CD14-positive monocyte (primary cell): ENCODE results near the gene NPPB. TPM values are rescaled to one million over a fixed set of nuclear protein-coding genes. Genes with fewer than 3 reads are reported as not detected.

ENCODE experiments used
- DNase-seq, 3 donors: peaks; one replicate each; pipeline ENCODE4 v3.0.0-alpha.2; 2011 to 2022
- H2AFZ ChIP-seq: 2 replicates; pipeline ENCODE4 v1.6.0; 2012; ENCODE audit warnings: mild to moderate bottlenecking, low read depth, low read length, inconsistent platforms; ENCODE audit not compliant: insufficient read depth, poor library complexity, severe bottlenecking
- H3K27ac ChIP-seq, 2 donors: 1 replicate in 1 of 2; 2 replicates in 1 of 2; pipeline ENCODE4 v1.5.1; 2012 to 2013; ENCODE audit warnings: low read length in 2 of 2, control low read depth in 1 of 2, inconsistent platforms in 1 of 2, low read depth in 1 of 2, mild to moderate bottlenecking in 1 of 2
- H3K27me3 ChIP-seq, 2 donors: one replicate each; pipeline versions ENCODE4 v1.6.0 to v1.6.1; 2011 to 2013; ENCODE audit warnings: low read length in 2 of 2; ENCODE audit not compliant: control insufficient read depth in 2 of 2, insufficient read depth in 2 of 2
- H3K36me3 ChIP-seq, 2 donors: replicated peaks in 1 of 2; 1 replicate in 1 of 2; 2 replicates in 1 of 2; pipeline versions ENCODE4 v1.5.1 to v1.6.1; 2012 to 2013; ENCODE audit warnings: low read length in 2 of 2, control low read depth in 1 of 2, inconsistent platforms in 1 of 2, mild to moderate bottlenecking in 1 of 2; ENCODE audit not compliant: insufficient read depth in 2 of 2, control insufficient read depth in 1 of 2
- H3K4me1 ChIP-seq, 2 donors: 1 replicate in 1 of 2; 2 replicates in 1 of 2; pipeline versions ENCODE4 v1.5.1 to v1.6.1; 2012 to 2013; ENCODE audit warnings: low read length in 2 of 2, control low read depth in 1 of 2, inconsistent platforms in 1 of 2, mild to moderate bottlenecking in 1 of 2, moderate library complexity in 1 of 2; ENCODE audit not compliant: insufficient read depth in 2 of 2, control insufficient read depth in 1 of 2
- H3K4me2 ChIP-seq: replicated peaks from 2 replicates; pipeline ENCODE3; 2012; ENCODE audit warnings: low read length, moderate library complexity, mild to moderate bottlenecking; ENCODE audit not compliant: poor library complexity, severe bottlenecking; ENCODE audit errors: extremely low read depth
- H3K4me3 ChIP-seq, 3 experiments: fragments of 200-600 bp in 1 of 3; sonication (generic) in 1 of 3; replicated peaks in 1 of 3; 1 replicate in 2 of 3; 2 replicates in 1 of 3; pipeline ENCODE4 v1.5.1; 2011 to 2013; ENCODE audit warnings: low read length in 3 of 3, mild to moderate bottlenecking in 3 of 3, control low read depth in 2 of 3, low read depth in 2 of 3, inconsistent platforms in 1 of 3, moderate library complexity in 1 of 3
- H3K79me2 ChIP-seq: 2 replicates; pipeline ENCODE4 v1.6.0; 2012; ENCODE audit warnings: mild to moderate bottlenecking, control low read depth, inconsistent platforms, low read length, moderate library complexity; ENCODE audit not compliant: insufficient read depth
- H3K9ac ChIP-seq: 2 replicates; pipeline ENCODE4 v1.6.0; 2017; ENCODE audit warnings: low read length, mild to moderate bottlenecking; ENCODE audit not compliant: insufficient read depth, poor library complexity, severe bottlenecking
- H3K9me3 ChIP-seq, 2 donors: replicated peaks in 1 of 2; 1 replicate in 1 of 2; 2 replicates in 1 of 2; pipeline versions ENCODE4 v1.5.1 to v1.6.1; 2012 to 2013; ENCODE audit warnings: low read length in 2 of 2, control low read depth in 1 of 2; ENCODE audit not compliant: control insufficient read depth in 1 of 2, insufficient read depth in 1 of 2
- H4K20me1 ChIP-seq: 2 replicates; pipeline ENCODE4 v1.6.0; 2012; ENCODE audit warnings: mild to moderate bottlenecking, low read length, control low read depth, moderate library complexity; ENCODE audit not compliant: insufficient read depth
- H3K27ac Mint-ChIP-seq, 7 donors: one replicate each; pipeline ENCODE4 v1.8.0; 2020; ENCODE audit warnings: mild to moderate bottlenecking in 7 of 7, mixed read lengths in 7 of 7, moderate library complexity in 6 of 7, inconsistent platforms in 2 of 7
- H3K27me3 Mint-ChIP-seq, 3 donors: one replicate each; pipeline ENCODE4 v1.8.0; 2021 to 2022; ENCODE audit warnings: low read depth in 3 of 3, mild to moderate bottlenecking in 3 of 3, mixed read lengths in 3 of 3, moderate library complexity in 3 of 3, inconsistent platforms in 1 of 3
- H3K36me3 Mint-ChIP-seq, 2 donors: one replicate each; pipeline ENCODE4 v1.8.0; 2020; ENCODE audit warnings: mixed read lengths in 2 of 2, inconsistent platforms in 1 of 2, mild to moderate bottlenecking in 1 of 2
- H3K4me1 Mint-ChIP-seq: one replicate; pipeline ENCODE4 v1.8.0; 2020; ENCODE audit warnings: mild to moderate bottlenecking, mixed read lengths
- H3K4me3 Mint-ChIP-seq, 2 donors: one replicate each; pipeline ENCODE4 v1.8.0; 2020; ENCODE audit warnings: mild to moderate bottlenecking in 2 of 2, mixed read lengths in 2 of 2, moderate library complexity in 1 of 2
- H3K9me3 Mint-ChIP-seq, 7 donors: one replicate each; pipeline ENCODE4 v1.8.0; 2020 to 2022; ENCODE audit warnings: mixed read lengths in 7 of 7, mild to moderate bottlenecking in 6 of 7, moderate library complexity in 6 of 7, inconsistent platforms in 2 of 7
- CTCF ChIP-seq: fragments of 200-600 bp; IDR thresholded peaks from one replicate; pipeline ENCODE4 v1.8.0; 2022; ENCODE audit warnings: antibody characterized with exemption, mild to moderate bottlenecking
- WGBS: methylation state at CpG from one replicate; pipeline ENCODE4 v1.1.5; 2013; ENCODE audit warnings: missing lambda C conversion rate; ENCODE audit not compliant: insufficient coverage; 5-methylcytosine and 5-hydroxymethylcytosine counted together
- intact Hi-C, 2 donors: fragments of 100-400 bp; cut with micrococcal nuclease; formaldehyde crosslinking; loops; one replicate each; pipeline versions ENCODE4 v1.15.0 to v1.15.1; 2023
- polyA plus RNA-seq, 3 donors: library from polyadenylated mRNA; depleted of rRNA in 1 of 3; unstranded in 2 of 3; stranded (reverse) in 1 of 3; fragments of 300-500 nt in 2 of 3; fragments of >200 nt in 1 of 3; fragmentation: Illumina TruSeq in 2 of 3; gene quantifications; 1 replicate in 2 of 3; 2 replicates in 1 of 3; pipeline ENCODE4 v1.2.3, GENCODE V29; 2012 to 2021

NPPB gene
- polyA plus RNA-seq, 3 donors: not detected

GRCh38 chr1:11880181-11880575 lies 21.4 kb upstream of the NPPB start:
- Histone ChIP-seq H3K79me2 (no peaks in the 10 kb centered on the region), H3K9me3 (no peaks in the 10 kb centered on the region), H3K36me3 (no peaks in the 10 kb centered on the region), H3K4me1 (peaks cover 0 to 7% of the 10 kb centered on the region in 2 donors), H3K4me2 (no peak overlapping the region), H2AFZ (no peak overlapping the region), H3K27me3 (no peaks in the 10 kb centered on the region), H3K27ac (no peak overlapping the region), H3K4me3 (no peak overlapping the region), H3K9ac (no peak overlapping the region), H4K20me1 (no peaks in the 10 kb centered on the region)
- intact Hi-C loops: no loop called here
- Mint-ChIP-seq H3K27me3 (peaks cover 2 to 5% (median 2%) of the 10 kb centered on the region in 3 donors), H3K9me3 (no peaks in the 10 kb centered on the region), H3K27ac (peak overlapping the region in 1 of 7 donors; percentile 60), H3K4me1 (peaks cover 7% of the 10 kb centered on the region), H3K4me3 (no peak overlapping the region), H3K36me3 (no peaks in the 10 kb centered on the region)
- no peak for TF ChIP-seq CTCF
- 99% methylated on average over 8 of the region's 12 CpGs for WGBS
- no peak for DNase-seq

- no peak for DNase-seq
- Mint-ChIP-seq H3K4me3 (no peak overlapping the region), H3K36me3 (no peaks in the 10 kb centered on the region), H3K27me3 (peaks cover 2 to 5% (median 2%) of the 10 kb centered on the region in 3 donors), H3K9me3 (no peaks in the 10 kb centered on the region), H3K4me1 (peaks cover 7% of the 10 kb centered on the region), H3K27ac (peak overlapping the region in 1 of 7 donors; percentile 60)
- intact Hi-C loops: no loop called here
- H4K20me1 ChIP-seq: no peaks in the 10 kb centered on the region
- no peaks in the 10 kb centered on the region for H3K79me2 ChIP-seq
- 90% methylated on average over 22 of the region's 28 CpGs for WGBS
- peaks cover 0 to 7% of the 10 kb centered on the region in 2 donors for H3K4me1 ChIP-seq
- H2AFZ ChIP-seq: no peak overlapping the region
- H3K4me3 ChIP-seq: no peak overlapping the region
- H3K36me3 ChIP-seq: no peaks in the 10 kb centered on the region
- H3K9me3 ChIP-seq: no peaks in the 10 kb centered on the region
- no peak overlapping the region for H3K9ac ChIP-seq
- no peak overlapping the region for H3K4me2 ChIP-seq
- no peak for TF ChIP-seq CTCF
- no peak overlapping the region for H3K27ac ChIP-seq
- H3K27me3 ChIP-seq: no peaks in the 10 kb centered on the region
These were observed 20.8 kb upstream of the NPPB start for GRCh38 chr1:11879311-11880180.
